Liver (tissue), 9 donors: ENCODE results near the gene NIM1K. TPM values are rescaled to one million over a fixed set of nuclear protein-coding genes. Genes with fewer than 3 reads are reported as not detected.

ENCODE experiments used
- DNase-seq: peaks from one replicate; pipeline ENCODE4 v3.0.0-alpha.2; 2017; ENCODE audit warnings: low spot score
- H3K27ac ChIP-seq, 2 donors: one replicate each; pipeline ENCODE4 v1.7.0; 2013; ENCODE audit warnings: inconsistent platforms in 2 of 2, low read length in 2 of 2, control low read depth in 1 of 2, low read depth in 1 of 2, mild to moderate bottlenecking in 1 of 2
- H3K27me3 ChIP-seq, 4 donors: one replicate each; pipeline versions ENCODE4 v1.6.1 to v1.7.0; 2013; ENCODE audit warnings: low read length in 3 of 4, inconsistent platforms in 1 of 4, mild to moderate bottlenecking in 1 of 4, moderate library complexity in 1 of 4; ENCODE audit not compliant: control insufficient read depth in 4 of 4, insufficient read depth in 4 of 4
- H3K36me3 ChIP-seq, 4 donors: one replicate each; pipeline versions ENCODE4 v1.6.1 to v1.7.0; 2013; ENCODE audit warnings: low read length in 3 of 4, mild to moderate bottlenecking in 3 of 4, low read depth in 1 of 4, moderate library complexity in 1 of 4; ENCODE audit not compliant: control insufficient read depth in 4 of 4, insufficient read depth in 3 of 4
- H3K4me1 ChIP-seq, 4 donors: one replicate each; pipeline versions ENCODE4 v1.6.1 to v1.7.0; 2013; ENCODE audit warnings: low read length in 3 of 4, mild to moderate bottlenecking in 3 of 4, moderate library complexity in 1 of 4; ENCODE audit not compliant: control insufficient read depth in 4 of 4, insufficient read depth in 4 of 4
- H3K4me3 ChIP-seq, 3 donors: one replicate each; pipeline versions ENCODE4 v1.6.1 to v1.7.0; 2013; ENCODE audit warnings: low read length in 3 of 3, control low read depth in 1 of 3, low read depth in 1 of 3, mild to moderate bottlenecking in 1 of 3
- H3K9ac ChIP-seq, 2 donors: one replicate each; pipeline ENCODE4 v1.7.0; 2013; ENCODE audit warnings: low read length in 2 of 2, mild to moderate bottlenecking in 2 of 2, moderate library complexity in 2 of 2, control low read depth in 1 of 2, low read depth in 1 of 2
- H3K9me3 ChIP-seq, 4 donors: one replicate each; pipeline versions ENCODE4 v1.6.1 to v1.7.0; 2013; ENCODE audit warnings: low read length in 3 of 4; ENCODE audit not compliant: control insufficient read depth in 4 of 4
- CTCF ChIP-seq: fragments of 150-350 bp; IDR thresholded peaks from 2 replicates; pipeline ENCODE4 v1.5.1; 2017; ENCODE audit warnings: improper control_type of control experiment, low read depth, low read length; ENCODE audit not compliant: missing input control
- EGR1 ChIP-seq, 2 donors: IDR thresholded peaks; 2 replicates each; pipeline ENCODE4 v1.6.1; 2016 to 2018; ENCODE audit warnings: antibody characterized with exemption in 2 of 2, low read depth in 2 of 2
- FOXA1 ChIP-seq: IDR thresholded peaks from 2 replicates; pipeline ENCODE4 v1.6.1; 2016; ENCODE audit warnings: antibody characterized with exemption
- FOXA2 ChIP-seq: IDR thresholded peaks from 2 replicates; pipeline ENCODE4 v1.6.1; 2016; ENCODE audit warnings: antibody characterized with exemption
- GABPA ChIP-seq, 2 donors: IDR thresholded peaks in 1 of 2; conservative IDR thresholded peaks in 1 of 2; 2 replicates each; pipeline ENCODE4 v1.6.1; 2016; ENCODE audit warnings: antibody characterized with exemption in 2 of 2, mild to moderate bottlenecking in 1 of 2, moderate library complexity in 1 of 2
- HNF4A ChIP-seq, 2 donors: conservative IDR thresholded peaks; 2 replicates each; pipeline ENCODE4 v1.6.1; 2016; ENCODE audit warnings: antibody characterized with exemption in 2 of 2, mild to moderate bottlenecking in 2 of 2
- HNF4G ChIP-seq: IDR thresholded peaks from 2 replicates; pipeline ENCODE4 v1.6.1; 2016; ENCODE audit warnings: antibody characterized with exemption
- JUND ChIP-seq, 2 donors: IDR thresholded peaks; 2 replicates each; pipeline ENCODE4 v1.6.1; 2016; ENCODE audit warnings: antibody characterized with exemption in 2 of 2
- MAX ChIP-seq: IDR thresholded peaks from 2 replicates; pipeline ENCODE4 v1.6.1; 2016; ENCODE audit warnings: antibody characterized with exemption
- NR2F2 ChIP-seq: IDR thresholded peaks from 2 replicates; pipeline ENCODE4 v1.6.1; 2016; ENCODE audit warnings: antibody characterized with exemption
- RAD21 ChIP-seq, 2 donors: IDR thresholded peaks; 2 replicates each; pipeline ENCODE4 v1.6.1; 2016; ENCODE audit warnings: antibody characterized with exemption in 2 of 2, mild to moderate bottlenecking in 2 of 2
- REST ChIP-seq: IDR thresholded peaks from 2 replicates; pipeline ENCODE4 v1.6.1; 2016; ENCODE audit warnings: antibody characterized with exemption, mild to moderate bottlenecking
- SP1 ChIP-seq: IDR thresholded peaks from 2 replicates; pipeline ENCODE4 v1.6.1; 2018; ENCODE audit warnings: antibody characterized with exemption, mild to moderate bottlenecking
- TAF1 ChIP-seq: conservative IDR thresholded peaks from 2 replicates; pipeline ENCODE4 v1.6.1; 2016; ENCODE audit warnings: antibody characterized with exemption, mild to moderate bottlenecking
- YY1 ChIP-seq: IDR thresholded peaks from 2 replicates; pipeline ENCODE4 v1.6.1; 2016; ENCODE audit warnings: antibody characterized with exemption, mild to moderate bottlenecking
- WGBS: extraction: QIAGEN DNeasy Blood & Tissue Kit; methylation state at CpG from one replicate; pipeline ENCODE4 v1.1.7; 2013; 5-methylcytosine and 5-hydroxymethylcytosine counted together
- polyA plus RNA-seq, 2 donors: library from polyadenylated mRNA; stranded (reverse) in 1 of 2; unstranded in 1 of 2; fragments of 200-250 nt in 1 of 2; fragments of >200 nt in 1 of 2; fragmentation: Nextera tagmentation in 1 of 2; extraction: Ambion mirVana in 1 of 2; gene quantifications; one replicate each; pipeline versions ENCODE4 v1.2.1 to v1.2.3, GENCODE V29; 2013 to 2015
- total RNA-seq, 2 donors: library from RNA; depleted of rRNA; stranded (reverse); fragments of >200 nt; gene quantifications; one replicate each; pipeline ENCODE4 v1.2.3, GENCODE V29; 2014
- TF ChIP-seq, protein P1 (sequence below): IDR thresholded peaks from 2 replicates; pipeline ENCODE4 v1.6.1; 2016; ENCODE audit warnings: antibody characterized with exemption
- TF ChIP-seq, protein P2 (sequence below): IDR thresholded peaks from 2 replicates; pipeline ENCODE4 v1.6.1; 2016; ENCODE audit warnings: antibody characterized with exemption
- donor health status: healthy.
- donor health status: healthy.
- donor health status: healthy.
- donor health status: healthy.
- donor health status: healthy.

NIM1K gene
- total and polyA plus RNA-seq, 4 donors: 0.07 to 0.15 TPM; not detected in 2

- no peak for TF ChIP-seq FOXA2
Observed at GRCh38 chr5:43315682-43316081, 123.7 kb downstream of the NIM1K start (continued).

- no peaks in the 10 kb centered on the region for H3K27me3 ChIP-seq
- H3K4me1 ChIP-seq: peaks cover 0 to 32% (median 14%) of the 10 kb centered on the region in 4 donors
- H3K4me3 ChIP-seq: no peak overlapping the region
- DNase-seq: no peak
- WGBS: 96% methylated on average over 5 of the region's 5 CpGs
- no peaks in the 10 kb centered on the region for H3K36me3 ChIP-seq
- TF ChIP-seq EGR1 (IDR thresholded peaks at IDR 0.05; ENCODE audit: low read depth in 2 of 2): no peak
- TF ChIP-seq FOXA1: no peak
- TF ChIP-seq, protein P1, sequence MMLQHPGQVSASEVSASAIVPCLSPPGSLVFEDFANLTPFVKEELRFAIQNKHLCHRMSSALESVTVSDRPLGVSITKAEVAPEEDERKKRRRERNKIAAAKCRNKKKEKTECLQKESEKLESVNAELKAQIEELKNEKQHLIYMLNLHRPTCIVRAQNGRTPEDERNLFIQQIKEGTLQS: no peak
- TF ChIP-seq, protein P2, sequence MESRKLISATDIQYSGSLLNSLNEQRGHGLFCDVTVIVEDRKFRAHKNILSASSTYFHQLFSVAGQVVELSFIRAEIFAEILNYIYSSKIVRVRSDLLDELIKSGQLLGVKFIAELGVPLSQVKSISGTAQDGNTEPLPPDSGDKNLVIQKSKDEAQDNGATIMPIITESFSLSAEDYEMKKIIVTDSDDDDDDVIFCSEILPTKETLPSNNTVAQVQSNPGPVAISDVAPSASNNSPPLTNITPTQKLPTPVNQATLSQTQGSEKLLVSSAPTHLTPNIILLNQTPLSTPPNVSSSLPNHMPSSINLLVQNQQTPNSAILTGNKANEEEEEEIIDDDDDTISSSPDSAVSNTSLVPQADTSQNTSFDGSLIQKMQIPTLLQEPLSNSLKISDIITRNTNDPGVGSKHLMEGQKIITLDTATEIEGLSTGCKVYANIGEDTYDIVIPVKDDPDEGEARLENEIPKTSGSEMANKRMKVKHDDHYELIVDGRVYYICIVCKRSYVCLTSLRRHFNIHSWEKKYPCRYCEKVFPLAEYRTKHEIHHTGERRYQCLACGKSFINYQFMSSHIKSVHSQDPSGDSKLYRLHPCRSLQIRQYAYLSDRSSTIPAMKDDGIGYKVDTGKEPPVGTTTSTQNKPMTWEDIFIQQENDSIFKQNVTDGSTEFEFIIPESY: no peak
- TF ChIP-seq RAD21 (IDR thresholded peaks at IDR 0.05): no peak
- TF ChIP-seq HNF4A (conservative IDR thresholded peaks at IDR 0.05): no peak
- no peak for TF ChIP-seq YY1
- no peak for TF ChIP-seq TAF1
- TF ChIP-seq GABPA (IDR thresholded peaks at IDR 0.05 in 1 of 2, conservative IDR thresholded peaks at IDR 0.05 in 1 of 2): no peak
- no peak for TF ChIP-seq REST
- no peak for TF ChIP-seq JUND (IDR thresholded peaks at IDR 0.05)
- TF ChIP-seq HNF4G: no peak
- no peak for TF ChIP-seq NR2F2
- no peak for TF ChIP-seq CTCF
- TF ChIP-seq SP1: no peak
- no peak for TF ChIP-seq MAX
- no peak overlapping the region for H3K27ac ChIP-seq
- no peaks in the 10 kb centered on the region for H3K9me3 ChIP-seq
- no peak overlapping the region for H3K9ac ChIP-seq
Observed at GRCh38 chr5:43316421-43316820, 124.4 kb downstream of the NIM1K start.
